22Rv1 (cell line): Measurements from ENCODE around the gene NPB.

Source experiments
- ZFX ChIP-seq: fragments of 450-650 bp; IDR thresholded peaks from 2 replicates; pipeline ENCODE4 v1.6.1; 2017; ENCODE audit warnings: antibody characterized with exemption, borderline replicate concordance
- TF ChIP-seq, protein P1 (sequence below): fragments of 450-650 bp; IDR thresholded peaks from 2 replicates; pipeline ENCODE4 v1.5.1; 2017; ENCODE audit warnings: mild to moderate bottlenecking

DNA sequence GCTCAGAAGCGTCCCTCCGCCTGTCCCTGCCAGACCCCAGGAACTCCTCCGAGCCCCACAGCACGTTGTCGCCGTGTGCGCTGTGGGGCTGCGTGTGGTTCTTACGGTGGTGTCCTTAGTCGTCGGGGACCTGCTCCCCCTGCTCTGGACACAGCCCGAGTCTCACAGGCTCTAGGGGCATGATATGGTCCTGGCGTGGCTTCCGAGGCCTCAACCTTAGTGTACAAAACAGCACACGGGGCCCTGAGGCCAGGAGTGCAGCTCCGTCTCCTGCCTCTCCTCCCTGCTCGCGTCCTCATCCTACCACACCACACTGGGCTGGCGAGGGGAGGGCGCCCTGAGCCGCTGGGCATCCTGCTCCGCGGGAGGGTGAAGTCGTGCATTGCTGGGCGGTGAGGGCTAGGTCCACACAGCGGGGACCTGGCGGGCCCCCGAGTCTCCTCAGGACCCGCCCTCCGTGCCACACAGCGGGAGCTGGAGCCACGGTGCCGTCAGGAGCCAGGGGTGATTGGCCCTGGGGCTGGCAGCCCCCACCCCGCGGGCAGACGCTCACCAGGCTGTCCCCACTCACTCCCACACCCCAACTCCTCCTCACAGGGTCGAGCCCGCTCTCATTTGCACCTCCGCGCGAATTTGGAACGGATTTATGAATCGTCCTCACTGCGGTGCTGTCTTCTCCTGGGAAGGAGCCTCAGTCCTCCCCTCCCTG, 26.7 kb downstream of the NPB start:
- TF ChIP-seq, protein P1, sequence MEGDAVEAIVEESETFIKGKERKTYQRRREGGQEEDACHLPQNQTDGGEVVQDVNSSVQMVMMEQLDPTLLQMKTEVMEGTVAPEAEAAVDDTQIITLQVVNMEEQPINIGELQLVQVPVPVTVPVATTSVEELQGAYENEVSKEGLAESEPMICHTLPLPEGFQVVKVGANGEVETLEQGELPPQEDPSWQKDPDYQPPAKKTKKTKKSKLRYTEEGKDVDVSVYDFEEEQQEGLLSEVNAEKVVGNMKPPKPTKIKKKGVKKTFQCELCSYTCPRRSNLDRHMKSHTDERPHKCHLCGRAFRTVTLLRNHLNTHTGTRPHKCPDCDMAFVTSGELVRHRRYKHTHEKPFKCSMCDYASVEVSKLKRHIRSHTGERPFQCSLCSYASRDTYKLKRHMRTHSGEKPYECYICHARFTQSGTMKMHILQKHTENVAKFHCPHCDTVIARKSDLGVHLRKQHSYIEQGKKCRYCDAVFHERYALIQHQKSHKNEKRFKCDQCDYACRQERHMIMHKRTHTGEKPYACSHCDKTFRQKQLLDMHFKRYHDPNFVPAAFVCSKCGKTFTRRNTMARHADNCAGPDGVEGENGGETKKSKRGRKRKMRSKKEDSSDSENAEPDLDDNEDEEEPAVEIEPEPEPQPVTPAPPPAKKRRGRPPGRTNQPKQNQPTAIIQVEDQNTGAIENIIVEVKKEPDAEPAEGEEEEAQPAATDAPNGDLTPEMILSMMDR = no peak
- TF ChIP-seq ZFX = no peak
